HCT116 (cell line): ENCODE data around the gene CGA. TPM values are rescaled to one million over a fixed set of nuclear protein-coding genes. Genes with fewer than 3 reads are reported as not detected.

Source experiments
- ATAC-seq: fragments of 200-7000 bp; cut with Tn5 transposase; 2 replicates; pipeline ENCODE4 v1.9.1; 2020; ENCODE audit warnings: mild to moderate bottlenecking, moderate library complexity
- BruUV-seq: library from RNA; stranded (reverse); fragments of 400-500 nt; replicated peaks from 2 replicates; lab custom pipeline; 2021; lab: Mats Ljungman, UMichigan
- CTCF ChIA-PET: fragments of 300-600 bp; sonication (Branson Sonifier 250); formaldehyde crosslinking; loops from one replicate; lab custom pipeline; 2021; ENCODE audit warnings: antibody characterized with exemption; lab: Charles Lee
- POLR2A ChIA-PET: fragments of 300-600, 350-600 bp; sonication (Branson Sonifier 250); formaldehyde crosslinking; loops from one replicate; lab custom pipeline; 2021; ENCODE audit warnings: antibody characterized with exemption; lab: Charles Lee
- RAD21 ChIA-PET, 2 experiments: fragments of 300-600 bp; sonication (Branson Sonifier 250); formaldehyde crosslinking; loops; one replicate each; lab custom pipeline; 2023; ENCODE audit warnings: low total read pairs in 2 of 2; ENCODE audit not compliant: uncharacterized antibody in 2 of 2, unreplicated experiment in 2 of 2, low non-redundant PET in 1 of 2; lab: Charles Lee
- DNase-seq: peaks from one replicate; pipeline ENCODE4 v3.0.0-alpha.2; 2010; ENCODE audit warnings: low read depth, low spot score
- H2AFZ ChIP-seq: fragments of 200-600 bp; shearing (Covaris generic), sonication (generic); 2 replicates; pipeline ENCODE4 v1.6.1; 2017; ENCODE audit warnings: low read depth, mixed run types, mixed read lengths, antibody characterized with exemption, low read length; ENCODE audit not compliant: poor library complexity, severe bottlenecking
- H3K27ac ChIP-seq: 2 replicates; pipeline ENCODE4 v1.5.1; 2012; ENCODE audit warnings: low read depth, low read length
- H3K27me3 ChIP-seq: fragments of 200-600 bp; sonication (generic); 2 replicates; pipeline ENCODE4 v1.6.1; 2016; ENCODE audit warnings: mixed run types, low read length, mixed read lengths; ENCODE audit not compliant: insufficient read depth
- H3K36me3 ChIP-seq, 2 experiments: fragments of 200-500 bp in 1 of 2; fragments of 200-600 bp in 1 of 2; sonication (Bioruptor generic) in 1 of 2; sonication (generic) in 1 of 2; 2 replicates each; pipeline versions ENCODE4 v1.5.1 to v1.6.1; 2014 to 2016; ENCODE audit warnings: low read length in 2 of 2, inconsistent platforms in 1 of 2, mixed read lengths in 1 of 2, mixed run types in 1 of 2; ENCODE audit not compliant: insufficient read depth in 2 of 2, control insufficient read depth in 1 of 2
- H3K4me1 ChIP-seq, 2 experiments: fragments of 200-600 bp in 1 of 2; sonication (generic) in 1 of 2; 2 replicates each; pipeline versions ENCODE4 v1.5.1 to v1.6.1; 2012 to 2017; ENCODE audit warnings: low read length in 2 of 2, inconsistent platforms in 1 of 2, mild to moderate bottlenecking in 1 of 2, mixed read lengths in 1 of 2, mixed run types in 1 of 2, moderate library complexity in 1 of 2; ENCODE audit not compliant: insufficient read depth in 2 of 2, control insufficient read depth in 1 of 2
- H3K4me2 ChIP-seq: fragments of 200-600 bp; sonication (generic); 2 replicates; pipeline ENCODE4 v1.6.1; 2017; ENCODE audit warnings: mixed run types, low read length, mixed read lengths
- H3K4me3 ChIP-seq, 2 experiments: fragments of 200-600 bp in 1 of 2; sonication (generic) in 1 of 2; replicated peaks in 1 of 2; 2 replicates each; pipeline ENCODE4 v1.5.1; 2011 to 2016; ENCODE audit warnings: low read length in 2 of 2, control low read depth in 1 of 2, low read depth in 1 of 2, mild to moderate bottlenecking in 1 of 2, mixed read lengths in 1 of 2, mixed run types in 1 of 2
- H3K79me2 ChIP-seq: fragments of 200-600 bp; sonication (generic); 2 replicates; pipeline ENCODE4 v1.6.1; 2017; ENCODE audit warnings: mild to moderate bottlenecking, mixed run types, low read length, moderate library complexity, mixed read lengths; ENCODE audit not compliant: insufficient read depth
- H3K9ac ChIP-seq: fragments of 200-600 bp; sonication (generic); 2 replicates; pipeline ENCODE4 v1.6.1; 2016; ENCODE audit warnings: low read length, mixed read lengths
- H3K9me2 ChIP-seq: fragments of 200-600 bp; sonication (generic), shearing (Covaris generic); 2 replicates; pipeline ENCODE4 v1.6.1; 2017; ENCODE audit warnings: mixed run types, mild to moderate bottlenecking, moderate library complexity; ENCODE audit not compliant: insufficient read depth
- H3K9me3 ChIP-seq, 2 experiments: fragments of 200-500 bp in 1 of 2; fragments of 200-600 bp in 1 of 2; sonication (Bioruptor generic) in 1 of 2; sonication (generic) in 1 of 2; 2 replicates each; pipeline ENCODE4 v1.6.1; 2014 to 2017; ENCODE audit warnings: low read length in 2 of 2, mixed read lengths in 2 of 2, inconsistent platforms in 1 of 2, low read depth in 1 of 2, mild to moderate bottlenecking in 1 of 2, mixed run types in 1 of 2, moderate library complexity in 1 of 2; ENCODE audit not compliant: control insufficient read depth in 1 of 2, insufficient read depth in 1 of 2
- H4K20me1 ChIP-seq: fragments of 200-600 bp; sonication (generic), shearing (Covaris generic); 2 replicates; pipeline ENCODE4 v1.6.1; 2017; ENCODE audit warnings: mixed run types, mild to moderate bottlenecking, moderate library complexity; ENCODE audit not compliant: insufficient read depth
- CBX3 ChIP-seq: IDR thresholded peaks from 2 replicates; pipeline ENCODE4 v1.6.1; 2012; ENCODE audit warnings: low read depth
- CEBPB ChIP-seq: IDR thresholded peaks from 2 replicates; pipeline ENCODE4 v1.6.1; 2012; ENCODE audit warnings: low read depth
- ELF1 ChIP-seq: IDR thresholded peaks from 2 replicates; pipeline ENCODE4 v1.6.1; 2012; ENCODE audit warnings: low read depth, borderline replicate concordance
- FOSL1 ChIP-seq: IDR thresholded peaks from 2 replicates; pipeline ENCODE4 v1.6.1; 2012; ENCODE audit warnings: low read depth
- POLR2A ChIP-seq: IDR thresholded peaks from 2 replicates; pipeline ENCODE4 v1.7.0; 2011; ENCODE audit warnings: borderline replicate concordance; ENCODE audit not compliant: insufficient read depth, insufficient read length; ENCODE audit errors: extremely low read depth
- POLR2AphosphoS5 ChIP-seq: IDR thresholded peaks from 2 replicates; pipeline ENCODE4 v1.6.1; 2011; ENCODE audit warnings: mild to moderate bottlenecking, low read depth, low read length, moderate library complexity
- SIN3A ChIP-seq: IDR thresholded peaks from 2 replicates; pipeline ENCODE4 v1.6.1; 2012; ENCODE audit warnings: low read depth
- SP1 ChIP-seq: IDR thresholded peaks from 2 replicates; pipeline ENCODE4 v1.6.1; 2012; ENCODE audit warnings: low read depth
- ZFX ChIP-seq: fragments of 450-650 bp; IDR thresholded peaks from 2 replicates; pipeline ENCODE4 v1.6.1; 2017
- ZNF274 ChIP-seq: fragments of 200-500 bp; sonication (Bioruptor generic); IDR thresholded peaks from 2 replicates; pipeline ENCODE4 v1.6.1; 2014; ENCODE audit warnings: mild to moderate bottlenecking, low read depth, low read length, inconsistent platforms
- intact Hi-C: fragments of 100-400 bp; cut with micrococcal nuclease; formaldehyde crosslinking; loops from 2 replicates; pipeline ENCODE4 v1.10.0; 2022
- total RNA-seq: library from RNA; stranded (reverse); gene quantifications from one replicate; pipeline ENCODE4 v1.2.1, GENCODE V29; 2021; ENCODE audit not compliant: unreplicated experiment
- TF ChIP-seq, protein P1 (sequence below), 3 experiments: fragments of 200-600 bp in 1 of 3; sonication (generic) in 1 of 3; IDR thresholded peaks in 2 of 3; conservative IDR thresholded peaks in 1 of 3; 2 replicates each; pipeline ENCODE4 v1.5.1; 2012 to 2017; ENCODE audit warnings: low read depth in 2 of 3, low read length in 2 of 3, antibody characterized with exemption in 1 of 3, borderline replicate concordance in 1 of 3, control low read depth in 1 of 3, mild to moderate bottlenecking in 1 of 3, mixed read lengths in 1 of 3, mixed run types in 1 of 3, moderate library complexity in 1 of 3; ENCODE audit not compliant: insufficient read depth in 1 of 3

CGA gene
- total RNA-seq, 1 experiment from 2014 or later = not detected

- ChIA-PET POLR2A (interaction anchor here (0.6 kb wide), 1 partner anchor 126 kb away, joined by 3 read pairs; no protein-coding TSS in a partner anchor), RAD21 (no interaction called here), CTCF (no interaction called here)
- Histone ChIP-seq H3K9me2 (no peaks in the 10 kb centered on the region), H3K27ac (no peak overlapping the region), H3K27me3 (peaks cover 19% of the 10 kb centered on the region; the same call in 1 of the 2 replicates), H3K9me3 (no peaks in the 10 kb centered on the region), H3K4me1 (no peaks in the 10 kb centered on the region), H3K36me3 (no peaks in the 10 kb centered on the region), H3K4me3 (no peak overlapping the region), H3K4me2 (no peak overlapping the region), H3K9ac (no peak overlapping the region), H3K79me2 (no peaks in the 10 kb centered on the region), H2AFZ (no peak overlapping the region), H4K20me1 (no peaks in the 10 kb centered on the region)
- ATAC-seq (no peak), DNase-seq (no peak)
- TF ChIP-seq POLR2AphosphoS5 (no peak), CBX3 (no peak), SP1 (no peak), POLR2A (no peak), ELF1 (no peak), CEBPB (no peak), SIN3A (no peak)
- intact Hi-C loops = no loop called here
- BruUV-seq = no TSS peak
Observed at GRCh38 chr6:87103977-87104601, 9.2 kb upstream of the CGA start.

GRCh38 chr6:87102151-87102621 lies 7.3 kb upstream of the CGA start:
- Histone ChIP-seq H2AFZ (no peak overlapping the region), H3K36me3 (no peaks in the 10 kb centered on the region), H3K9me3 (no peaks in the 10 kb centered on the region), H3K4me2 (no peak overlapping the region), H3K4me3 (no peak overlapping the region), H4K20me1 (no peaks in the 10 kb centered on the region), H3K79me2 (no peaks in the 10 kb centered on the region), H3K9me2 (no peaks in the 10 kb centered on the region), H3K27me3 (peaks cover 33% of the 10 kb centered on the region), H3K4me1 (no peaks in the 10 kb centered on the region), H3K27ac (no peak overlapping the region), H3K9ac (no peak overlapping the region)
- BruUV-seq = no TSS peak
- TF ChIP-seq ZNF274 (no peak), ZFX (no peak), SP1 (no peak), FOSL1 (no peak), CBX3 (no peak)
- TF ChIP-seq, protein P1, sequence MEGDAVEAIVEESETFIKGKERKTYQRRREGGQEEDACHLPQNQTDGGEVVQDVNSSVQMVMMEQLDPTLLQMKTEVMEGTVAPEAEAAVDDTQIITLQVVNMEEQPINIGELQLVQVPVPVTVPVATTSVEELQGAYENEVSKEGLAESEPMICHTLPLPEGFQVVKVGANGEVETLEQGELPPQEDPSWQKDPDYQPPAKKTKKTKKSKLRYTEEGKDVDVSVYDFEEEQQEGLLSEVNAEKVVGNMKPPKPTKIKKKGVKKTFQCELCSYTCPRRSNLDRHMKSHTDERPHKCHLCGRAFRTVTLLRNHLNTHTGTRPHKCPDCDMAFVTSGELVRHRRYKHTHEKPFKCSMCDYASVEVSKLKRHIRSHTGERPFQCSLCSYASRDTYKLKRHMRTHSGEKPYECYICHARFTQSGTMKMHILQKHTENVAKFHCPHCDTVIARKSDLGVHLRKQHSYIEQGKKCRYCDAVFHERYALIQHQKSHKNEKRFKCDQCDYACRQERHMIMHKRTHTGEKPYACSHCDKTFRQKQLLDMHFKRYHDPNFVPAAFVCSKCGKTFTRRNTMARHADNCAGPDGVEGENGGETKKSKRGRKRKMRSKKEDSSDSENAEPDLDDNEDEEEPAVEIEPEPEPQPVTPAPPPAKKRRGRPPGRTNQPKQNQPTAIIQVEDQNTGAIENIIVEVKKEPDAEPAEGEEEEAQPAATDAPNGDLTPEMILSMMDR (IDR thresholded peaks at IDR 0.05 in 2 of 3, conservative IDR thresholded peaks at IDR 0.05 in 1 of 3; ENCODE audit: borderline replicate concordance in 1 of 3, insufficient read depth in 1 of 3, low read depth in 2 of 3, low read length in 2 of 3) = no peak
- CTCF ChIA-PET = interaction anchor here (1.7 kb wide), 1 partner anchor 23 kb away, joined by 6 read pairs; no protein-coding TSS in a partner anchor
- DNase-seq (no peak), ATAC-seq (no peak)
- intact Hi-C loops = no loop called here
- RAD21 ChIA-PET = no interaction called here
- POLR2A ChIA-PET = no interaction called here
